HG03196 (cell line): ENCODE results near the gene GPATCH2.
A peak's percentile ranks its signal among the peaks of the same experiment; 100 is the strongest.

ENCODE experiments used
- ATAC-seq: cut with Tn5 transposase; IDR thresholded peaks from one replicate; pipeline ENCODE4 v1.9.1; 2021; ENCODE audit not compliant: unreplicated experiment

The GPATCH2 gene

GRCh38 chr1:217630711-217631591 is at the start of gene GPATCH2, which contains the start of gene SPATA17:
Gene GPATCH2, minus strand, starts transcription at chr1:217631090. Its CDS starts 119 bp downstream, at chr1:217630971.
Gene SPATA17, plus strand, starts transcription at chr1:217631344. Its CDS starts 35 bp downstream, at chr1:217631379.
- peak; percentile 97 for ATAC-seq

GRCh38 chr1:217674028-217674729 is 43.3 kb upstream of the GPATCH2 start:
- ATAC-seq: no peak

GRCh38 chr1:217673387-217673786 is 42.5 kb upstream of the GPATCH2 start:
- ATAC-seq: no peak

- ATAC-seq: no peak
These were observed 37.6 kb upstream of the GPATCH2 start for GRCh38 chr1:217668351-217668940.

DNA sequence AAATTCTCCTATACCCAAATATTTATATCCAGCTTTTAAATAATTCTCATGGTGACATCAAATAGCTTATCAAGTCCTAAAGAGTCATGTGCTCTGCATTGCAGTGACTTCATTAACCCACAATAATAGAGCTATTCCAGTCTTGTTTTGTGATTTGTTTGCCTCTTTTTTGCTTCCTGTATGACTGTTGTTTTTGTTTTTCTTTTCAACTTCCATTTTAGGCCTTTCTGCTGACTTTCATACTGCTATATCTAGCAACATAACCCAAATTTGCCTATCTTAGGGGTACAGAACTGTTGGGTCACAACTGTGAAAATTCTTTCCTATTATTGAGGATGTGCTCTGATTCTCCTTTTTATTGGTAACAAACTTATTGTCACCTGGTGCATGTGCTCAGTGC is 30.5 kb upstream of the GPATCH2 start:
- ATAC-seq: no peak

DNA sequence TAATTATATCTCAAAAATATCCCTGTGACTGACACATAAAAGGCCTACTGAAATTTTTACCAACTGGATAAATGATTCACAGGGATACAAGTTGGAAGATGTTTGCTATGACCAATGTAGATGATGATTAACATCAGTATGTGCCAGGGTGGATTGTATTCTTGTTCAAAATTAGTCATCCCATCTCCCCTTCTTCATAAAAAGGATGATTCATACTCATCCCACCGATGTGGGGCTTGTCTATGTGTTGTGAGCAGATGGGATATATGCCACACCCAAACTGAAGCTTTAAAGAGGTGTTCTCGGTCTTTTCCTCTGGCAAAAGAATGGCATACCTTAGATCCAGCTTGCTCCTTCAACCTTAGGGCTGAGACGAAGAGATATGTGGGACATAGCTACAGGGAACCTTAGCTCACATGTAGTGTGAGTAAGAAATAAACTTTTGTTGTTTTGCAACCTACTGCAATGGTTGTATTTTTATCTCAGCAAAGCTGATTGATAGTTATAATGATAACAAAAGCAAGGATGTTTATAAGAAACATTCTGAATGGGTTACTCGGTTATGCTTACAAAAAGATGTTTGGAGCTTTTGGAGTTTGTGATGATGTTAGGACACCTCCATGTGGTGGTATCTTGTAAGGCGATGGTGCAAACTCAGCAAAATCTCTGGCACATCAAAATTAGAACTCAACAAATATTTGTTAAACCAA is 29.6 kb upstream of the GPATCH2 start:
- ATAC-seq: no peak

GRCh38 chr1:217650674-217651073 is 19.8 kb upstream of the GPATCH2 start:
- no peak for ATAC-seq

DNA sequence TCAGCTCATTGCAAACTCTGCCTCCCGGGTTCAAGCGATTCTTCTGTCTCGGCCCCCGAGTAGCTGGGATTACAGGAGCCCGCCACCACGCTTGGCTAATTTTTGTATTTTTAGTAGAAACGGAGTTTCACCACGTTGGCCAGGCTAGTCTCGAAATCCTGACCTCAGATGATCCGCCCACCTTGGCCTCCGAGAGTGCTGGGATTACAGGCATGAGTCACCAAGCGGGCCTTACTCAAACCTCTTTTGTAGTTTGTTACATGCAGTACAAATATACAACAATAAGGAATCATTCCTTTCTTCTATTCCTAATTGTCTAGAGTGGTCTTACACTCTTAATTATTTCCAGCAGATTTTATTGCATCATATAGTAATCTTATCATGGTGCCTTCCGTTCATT is 16.9 kb upstream of the GPATCH2 start:
- no peak for ATAC-seq

DNA sequence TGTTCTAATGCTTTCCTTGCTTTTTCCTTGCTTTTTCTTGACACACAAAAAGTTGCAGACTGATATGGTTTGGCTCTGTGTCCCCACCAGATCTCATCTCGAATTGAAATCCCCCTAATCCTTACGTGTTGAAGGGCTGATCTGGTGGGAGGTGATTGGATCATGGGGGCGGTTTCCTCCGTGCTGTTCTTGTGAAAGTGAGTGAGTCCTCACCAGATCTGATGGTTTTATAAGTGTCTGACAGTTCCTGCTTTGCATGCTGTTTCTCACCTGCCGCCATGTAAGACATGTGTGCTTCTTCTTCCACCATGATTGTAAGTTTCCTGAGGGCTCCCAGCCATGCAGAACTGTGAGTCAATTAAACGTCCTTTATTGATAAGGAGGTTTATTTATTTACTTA is 11.6 kb upstream of the GPATCH2 start:
- no peak for ATAC-seq

- no peak for ATAC-seq
These were observed 3.5 kb downstream of the GPATCH2 start for GRCh38 chr1:217627431-217627830.

GRCh38 chr1:217626321-217626720 is 4.6 kb downstream of the GPATCH2 start:
- no peak for ATAC-seq

DNA sequence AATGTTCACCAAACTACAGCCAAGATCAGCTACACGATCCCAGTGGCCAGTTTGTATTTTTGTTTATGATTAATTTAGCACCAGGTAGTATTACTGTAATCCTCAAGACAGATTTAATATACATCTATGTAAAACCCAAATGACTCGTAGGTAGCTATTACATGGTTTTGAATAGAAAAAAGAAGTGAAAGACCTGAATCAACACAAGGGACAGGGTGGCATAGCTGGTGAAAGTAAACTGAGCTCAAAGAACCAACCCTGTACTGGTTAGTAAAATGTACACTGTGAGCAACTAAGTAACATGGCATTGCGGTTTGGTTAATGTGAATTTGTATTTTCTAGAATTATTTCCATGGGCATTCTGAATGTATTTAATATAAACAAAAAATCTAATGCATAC is 8.8 kb downstream of the GPATCH2 start:
- no peak for ATAC-seq

DNA sequence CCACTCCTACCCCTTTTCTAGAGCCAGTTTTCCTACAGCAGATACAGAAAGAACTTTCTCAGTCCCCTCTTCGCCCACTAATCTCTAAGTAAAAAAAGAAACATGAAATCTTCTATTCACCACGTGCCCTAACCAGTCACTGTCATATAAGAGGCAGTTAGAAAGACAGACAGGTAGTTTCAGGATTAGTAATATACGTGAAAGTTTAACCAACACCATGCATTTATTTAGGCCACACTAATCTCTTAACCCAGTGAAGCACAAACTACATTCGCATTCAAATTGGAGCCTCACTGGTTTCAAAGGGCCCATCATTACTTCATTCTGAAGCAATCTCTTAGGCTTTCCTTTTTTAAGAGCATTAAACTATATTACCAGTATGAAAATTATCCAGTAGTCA is 10.1 kb downstream of the GPATCH2 start:
- ATAC-seq: peak; percentile 100

DNA sequence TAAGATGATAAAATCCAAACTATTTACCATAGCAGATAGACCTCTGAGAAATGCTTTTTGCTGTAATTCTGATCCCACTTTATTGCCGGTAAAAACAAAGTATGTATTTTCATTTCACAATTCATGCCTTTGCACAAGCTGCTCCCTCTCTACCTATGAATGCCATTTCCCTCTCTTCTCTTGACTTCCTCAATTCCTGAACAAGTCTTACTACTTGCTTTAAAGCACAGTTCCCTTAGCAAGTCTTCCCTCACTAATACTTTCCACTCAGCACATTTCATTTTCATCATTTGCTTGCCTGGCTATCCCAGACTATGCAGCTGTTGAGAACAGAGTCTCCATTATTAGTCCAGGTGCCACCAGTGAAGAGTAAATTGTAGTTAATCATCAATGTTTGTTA is 13.8 kb downstream of the GPATCH2 start:
- no peak for ATAC-seq

- no peak for ATAC-seq
These were observed 16.6 kb downstream of the GPATCH2 start for GRCh38 chr1:217614200-217614712.

DNA sequence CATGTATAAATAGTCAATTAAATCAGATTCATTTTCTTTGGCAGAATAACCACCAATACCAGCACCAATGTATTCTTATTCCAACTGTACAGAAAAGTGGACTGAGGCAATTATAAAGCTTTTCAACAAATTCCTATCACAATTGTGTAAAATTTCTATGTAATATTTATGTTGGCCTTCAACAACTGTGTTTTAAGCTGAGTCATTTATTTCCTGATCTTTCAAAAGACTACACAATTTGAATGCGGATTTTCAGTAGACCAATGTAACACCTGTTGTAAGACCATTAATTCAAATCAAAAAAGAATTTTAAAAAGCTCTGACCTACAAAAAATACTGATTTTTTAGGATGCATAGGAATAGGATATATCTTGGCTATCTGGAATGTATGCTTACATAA is 25.5 kb downstream of the GPATCH2 start:
- no peak for ATAC-seq

DNA sequence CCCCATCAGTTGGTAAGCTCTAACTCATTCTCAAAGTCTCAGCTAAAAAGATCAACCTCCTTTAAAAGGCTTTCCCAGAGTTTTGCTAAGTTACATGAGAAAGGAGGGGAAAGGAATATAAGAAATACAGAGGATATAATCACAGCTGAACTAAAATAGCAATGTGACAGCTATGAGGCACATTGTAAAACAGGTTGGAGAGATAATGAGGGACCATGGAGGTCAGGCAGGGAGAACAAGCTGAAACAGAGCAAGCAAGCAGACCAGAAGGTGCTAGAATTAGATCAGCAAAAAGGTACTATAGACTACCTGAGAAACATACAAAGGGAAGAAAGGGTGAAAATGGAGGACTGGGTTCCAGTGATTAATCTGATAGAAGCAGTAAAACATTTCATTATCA is 28.5 kb downstream of the GPATCH2 start:
- ATAC-seq: no peak

DNA sequence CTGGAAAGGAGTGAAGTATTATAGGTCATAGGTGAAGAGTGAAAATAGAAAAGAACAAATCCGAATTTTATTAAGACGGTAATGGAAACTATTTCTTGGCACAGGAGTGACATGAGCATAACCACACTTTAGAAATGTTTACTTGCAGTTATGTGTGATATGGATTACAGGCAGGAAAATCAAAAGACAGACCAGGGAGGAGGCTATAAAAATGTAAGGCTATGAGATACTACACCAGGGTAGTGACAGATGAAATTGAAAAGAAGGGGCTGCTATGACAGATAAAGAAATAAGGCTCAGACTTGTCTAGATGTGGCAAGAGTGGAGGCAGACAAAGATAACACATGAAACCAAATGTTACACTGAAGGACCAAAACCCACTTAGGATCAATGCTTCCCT is 31.7 kb downstream of the GPATCH2 start:
- ATAC-seq: no peak

DNA sequence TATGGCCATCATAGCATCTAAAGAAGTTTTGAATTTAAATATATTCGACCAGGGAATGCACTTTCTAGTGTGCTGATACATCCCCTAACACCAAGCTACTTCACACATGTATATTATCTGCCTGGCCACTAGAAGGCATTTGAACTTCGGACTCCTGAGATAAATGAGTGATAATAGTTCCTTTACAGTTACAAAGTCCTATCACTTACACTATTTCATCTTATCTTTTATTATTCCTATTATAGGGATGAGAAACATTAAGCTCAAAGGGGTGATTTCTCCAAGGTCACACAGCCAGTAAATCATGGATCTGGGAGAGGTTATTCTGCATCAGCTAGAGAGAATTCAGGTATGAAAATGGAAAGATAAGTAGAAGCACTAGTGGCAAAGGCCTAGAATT is 40.3 kb downstream of the GPATCH2 start:
- no peak for ATAC-seq

DNA sequence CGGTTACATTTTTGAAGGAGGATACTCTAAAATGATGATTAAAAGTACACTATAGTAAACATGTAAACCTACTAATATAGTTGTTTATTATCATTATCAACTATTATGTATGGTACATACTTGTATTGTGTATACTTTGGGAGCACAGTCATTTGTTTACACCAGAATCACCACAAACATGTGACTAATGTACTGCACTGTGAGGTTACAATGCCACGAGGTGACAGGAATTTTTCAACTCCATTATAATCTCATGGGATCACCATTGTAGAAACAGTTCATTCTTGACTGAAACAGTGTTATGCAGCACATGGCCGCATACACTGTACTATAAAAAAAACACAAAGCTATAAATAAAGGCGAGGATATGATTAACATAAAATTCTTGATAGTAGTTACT is 44.3 kb downstream of the GPATCH2 start:
- ATAC-seq: no peak

GRCh38 chr1:217585577-217585976 is 45.3 kb downstream of the GPATCH2 start:
- no peak for ATAC-seq
